ENCODE measurements around the gene ARFRP1. TPM values are rescaled to one million over a fixed set of nuclear protein-coding genes. Genes with fewer than 3 reads are reported as not detected.

Gene ARFRP1
- total RNA-seq, 1 experiment from 2014 or later, result 66.1 TPM

DNA sequence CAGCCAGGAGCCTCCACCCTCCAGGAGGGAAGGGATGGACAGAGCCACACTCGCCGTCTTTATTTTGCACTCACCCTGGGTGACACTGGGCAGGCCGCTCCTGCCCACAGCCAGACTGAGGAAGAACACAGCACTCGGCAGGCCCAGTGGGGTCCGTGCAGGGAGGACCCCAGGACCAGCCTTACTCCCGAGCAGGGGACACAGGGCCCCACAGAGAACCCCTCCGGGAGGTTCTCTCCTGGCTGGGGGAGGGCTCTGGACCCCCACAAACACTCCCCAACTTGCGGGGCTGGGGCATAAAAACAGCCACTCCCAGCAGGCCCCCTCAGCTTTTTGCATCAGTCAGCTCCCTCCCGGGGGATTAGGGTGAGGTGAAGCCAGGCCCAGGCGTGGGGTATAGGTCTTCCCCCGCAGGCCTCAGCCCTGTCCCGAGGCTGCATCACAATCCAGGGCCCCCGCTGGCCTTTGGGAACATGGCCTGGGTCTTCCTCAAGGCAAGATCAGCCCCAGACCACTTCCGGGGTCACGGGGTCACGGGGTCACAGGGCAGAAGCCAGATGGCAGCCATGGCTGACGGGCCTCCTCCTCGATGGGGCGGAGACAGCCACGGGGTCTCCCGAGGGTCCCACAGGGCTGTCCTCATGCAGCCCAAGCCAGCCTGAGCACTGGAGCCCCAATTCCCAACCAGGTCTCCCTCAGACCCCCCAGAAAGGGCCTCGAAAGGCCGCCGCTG, 8.1 kb downstream of the ARFRP1 start:
- no peak for DNase-seq
- H3K36me3 ChIP-seq, result peaks cover 53% of the 10 kb centered on the region
- H3K27me3 ChIP-seq, result no peaks in the 10 kb centered on the region
- no peaks in the 10 kb centered on the region for H3K9me3 ChIP-seq
- no peak overlapping the region for H3K4me3 ChIP-seq

DNA sequence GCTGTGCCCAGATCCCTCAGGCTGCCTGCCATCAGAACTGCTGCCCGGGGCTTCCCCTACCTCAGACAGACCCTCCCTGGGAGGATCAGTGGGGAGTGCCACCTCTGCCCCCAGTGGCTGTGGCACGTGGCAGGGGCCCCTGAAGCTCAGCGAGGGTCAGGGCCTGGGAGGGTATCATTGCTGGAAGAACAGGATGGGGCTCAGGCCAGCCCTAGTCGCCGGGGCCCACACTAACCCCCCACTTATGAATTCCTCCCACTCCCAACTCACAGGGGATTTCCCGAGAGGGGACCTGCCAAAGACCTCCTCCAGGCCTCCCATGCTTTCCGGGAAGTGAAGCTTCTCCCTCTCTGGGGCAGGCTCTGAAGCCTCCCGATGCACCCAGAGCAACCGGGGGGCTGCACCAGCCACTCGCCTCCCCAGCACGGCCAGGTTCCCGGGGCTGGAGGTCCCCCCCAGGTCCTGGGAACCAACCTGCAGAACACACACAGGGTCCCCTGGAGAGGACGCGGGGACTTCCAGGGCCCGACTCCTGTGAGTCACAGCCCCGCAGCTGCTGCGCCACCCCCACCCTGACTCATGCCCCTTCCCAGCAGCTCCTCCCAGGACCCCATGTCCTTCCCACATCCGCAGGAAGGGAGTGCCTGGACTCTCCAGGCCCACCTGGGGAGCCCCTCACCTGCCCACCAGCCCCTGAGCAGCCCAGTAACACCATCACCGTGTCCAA, 8.9 kb downstream of the ARFRP1 start:
- peaks cover 53% of the 10 kb centered on the region for H3K36me3 ChIP-seq
- no peaks in the 10 kb centered on the region for H3K27me3 ChIP-seq
- H3K9me3 ChIP-seq, result 0 out of 2 replicates have a peak, but pooled peaks cover 2% of the 10 kb centered on the region
- no peak overlapping the region for H3K4me3 ChIP-seq
- DNase-seq, result peak; percentile 92

DNA sequence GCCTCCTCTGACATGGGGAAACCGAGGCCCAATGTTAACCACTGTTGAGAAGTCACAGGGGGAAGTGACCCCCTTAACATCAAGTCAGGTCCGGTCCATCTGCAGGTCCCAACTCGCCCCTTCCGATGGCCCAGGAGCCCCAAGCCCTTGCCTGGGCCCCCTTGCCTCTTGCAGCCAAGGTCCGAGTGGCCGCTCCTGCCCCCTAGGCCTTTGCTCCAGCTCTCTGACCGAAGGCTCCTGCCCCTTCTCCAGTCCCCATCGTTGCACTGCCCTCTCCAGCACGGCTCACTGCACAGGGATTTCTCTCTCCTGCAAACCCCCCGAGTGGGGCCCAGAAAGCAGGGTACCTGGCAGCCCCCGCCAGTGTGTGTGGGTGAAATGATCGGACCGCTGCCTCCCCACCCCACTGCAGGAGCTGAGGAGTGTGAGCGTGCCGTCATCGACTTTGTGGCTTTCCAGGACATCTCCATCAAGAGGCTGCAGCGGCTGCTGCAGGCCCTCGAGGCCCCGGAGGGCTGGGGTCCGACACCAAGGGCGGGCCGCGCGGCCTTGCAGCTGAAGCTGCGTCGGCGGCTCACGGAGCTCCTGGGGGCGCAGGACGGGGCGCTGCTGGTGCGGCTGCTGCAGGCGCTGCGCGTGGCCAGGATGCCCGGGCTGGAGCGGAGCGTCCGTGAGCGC, 9.8 kb downstream of the ARFRP1 start:
- Histone ChIP-seq H3K4me3 (no peak overlapping the region), H3K36me3 (peaks cover 49% of the 10 kb centered on the region), H3K9me3 (0 out of 2 replicates have a peak, but pooled peaks cover 2% of the 10 kb centered on the region), H3K27me3 (no peaks in the 10 kb centered on the region)
- DNase-seq, result no peak

DNA sequence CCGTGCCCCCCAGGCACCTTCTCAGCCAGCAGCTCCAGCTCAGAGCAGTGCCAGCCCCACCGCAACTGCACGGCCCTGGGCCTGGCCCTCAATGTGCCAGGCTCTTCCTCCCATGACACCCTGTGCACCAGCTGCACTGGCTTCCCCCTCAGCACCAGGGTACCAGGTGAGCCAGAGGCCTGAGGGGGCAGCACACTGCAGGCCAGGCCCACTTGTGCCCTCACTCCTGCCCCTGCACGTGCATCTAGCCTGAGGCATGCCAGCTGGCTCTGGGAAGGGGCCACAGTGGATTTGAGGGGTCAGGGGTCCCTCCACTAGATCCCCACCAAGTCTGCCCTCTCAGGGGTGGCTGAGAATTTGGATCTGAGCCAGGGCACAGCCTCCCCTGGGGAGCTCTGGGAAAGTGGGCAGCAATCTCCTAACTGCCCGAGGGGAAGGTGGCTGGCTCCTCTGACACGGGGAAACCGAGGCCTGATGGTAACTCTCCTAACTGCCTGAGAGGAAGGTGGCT, 10.4 kb downstream of the ARFRP1 start:
- no peak for DNase-seq
- H3K4me3 ChIP-seq, result no peak overlapping the region
- H3K9me3 ChIP-seq, result 0 out of 2 replicates have a peak, but pooled peaks cover 2% of the 10 kb centered on the region
- H3K27me3 ChIP-seq, result no peaks in the 10 kb centered on the region
- H3K36me3 ChIP-seq, result peaks cover 45% of the 10 kb centered on the region

DNA sequence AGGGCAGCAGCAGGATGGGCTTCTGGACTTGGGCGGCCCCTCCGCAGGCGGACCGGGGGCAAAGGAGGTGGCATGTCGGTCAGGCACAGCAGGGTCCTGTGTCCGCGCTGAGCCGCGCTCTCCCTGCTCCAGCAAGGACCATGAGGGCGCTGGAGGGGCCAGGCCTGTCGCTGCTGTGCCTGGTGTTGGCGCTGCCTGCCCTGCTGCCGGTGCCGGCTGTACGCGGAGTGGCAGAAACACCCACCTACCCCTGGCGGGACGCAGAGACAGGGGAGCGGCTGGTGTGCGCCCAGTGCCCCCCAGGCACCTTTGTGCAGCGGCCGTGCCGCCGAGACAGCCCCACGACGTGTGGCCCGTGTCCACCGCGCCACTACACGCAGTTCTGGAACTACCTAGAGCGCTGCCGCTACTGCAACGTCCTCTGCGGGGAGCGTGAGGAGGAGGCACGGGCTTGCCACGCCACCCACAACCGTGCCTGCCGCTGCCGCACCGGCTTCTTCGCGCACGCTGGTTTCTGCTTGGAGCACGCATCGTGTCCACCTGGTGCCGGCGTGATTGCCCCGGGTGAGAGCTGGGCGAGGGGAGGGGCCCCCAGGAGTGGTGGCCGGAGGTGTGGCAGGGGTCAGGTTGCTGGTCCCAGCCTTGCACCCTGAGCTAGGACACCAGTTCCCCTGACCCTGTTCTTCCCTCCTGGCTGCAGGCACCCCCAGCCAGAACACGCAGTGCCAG, 11.0 kb downstream of the ARFRP1 start, which contains the start of gene TNFRSF6B:
TSS of gene TNFRSF6B (plus strand) at position 25 of the 729 bp plus-strand sequence. CDS start at position 141, 116 bp downstream.
- Histone ChIP-seq H3K4me3 (no peak within 1 kb of the TSS), H3K27me3 (no peaks in the 10 kb centered on the region), H3K36me3 (peaks cover 43% of the 10 kb centered on the region), H3K9me3 (0 out of 2 replicates have a peak, but pooled peaks cover 2% of the 10 kb centered on the region)
- DNase-seq, result no peak

DNA sequence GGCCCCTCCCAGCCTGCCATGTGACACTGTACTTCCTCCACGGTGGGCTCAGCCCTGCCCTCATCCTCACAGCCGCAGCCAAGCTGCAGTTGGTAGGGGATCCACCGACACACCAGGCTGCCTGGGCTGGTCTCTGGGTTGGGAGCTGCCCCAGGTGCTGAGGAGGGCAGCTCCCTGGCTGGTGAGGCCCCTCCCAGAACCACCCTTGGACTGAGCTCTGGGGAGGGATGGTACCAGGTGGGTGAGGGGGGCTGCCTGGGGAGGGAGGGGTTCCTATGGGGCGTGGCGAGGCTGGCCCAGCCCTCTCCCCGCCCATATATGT, 11.5 kb downstream of the ARFRP1 start:
- Histone ChIP-seq H3K27me3 (no peaks in the 10 kb centered on the region), H3K4me3 (no peak overlapping the region), H3K9me3 (0 out of 2 replicates have a peak, but pooled peaks cover 2% of the 10 kb centered on the region), H3K36me3 (peaks cover 43% of the 10 kb centered on the region)
- peak; percentile 41 for DNase-seq

DNA sequence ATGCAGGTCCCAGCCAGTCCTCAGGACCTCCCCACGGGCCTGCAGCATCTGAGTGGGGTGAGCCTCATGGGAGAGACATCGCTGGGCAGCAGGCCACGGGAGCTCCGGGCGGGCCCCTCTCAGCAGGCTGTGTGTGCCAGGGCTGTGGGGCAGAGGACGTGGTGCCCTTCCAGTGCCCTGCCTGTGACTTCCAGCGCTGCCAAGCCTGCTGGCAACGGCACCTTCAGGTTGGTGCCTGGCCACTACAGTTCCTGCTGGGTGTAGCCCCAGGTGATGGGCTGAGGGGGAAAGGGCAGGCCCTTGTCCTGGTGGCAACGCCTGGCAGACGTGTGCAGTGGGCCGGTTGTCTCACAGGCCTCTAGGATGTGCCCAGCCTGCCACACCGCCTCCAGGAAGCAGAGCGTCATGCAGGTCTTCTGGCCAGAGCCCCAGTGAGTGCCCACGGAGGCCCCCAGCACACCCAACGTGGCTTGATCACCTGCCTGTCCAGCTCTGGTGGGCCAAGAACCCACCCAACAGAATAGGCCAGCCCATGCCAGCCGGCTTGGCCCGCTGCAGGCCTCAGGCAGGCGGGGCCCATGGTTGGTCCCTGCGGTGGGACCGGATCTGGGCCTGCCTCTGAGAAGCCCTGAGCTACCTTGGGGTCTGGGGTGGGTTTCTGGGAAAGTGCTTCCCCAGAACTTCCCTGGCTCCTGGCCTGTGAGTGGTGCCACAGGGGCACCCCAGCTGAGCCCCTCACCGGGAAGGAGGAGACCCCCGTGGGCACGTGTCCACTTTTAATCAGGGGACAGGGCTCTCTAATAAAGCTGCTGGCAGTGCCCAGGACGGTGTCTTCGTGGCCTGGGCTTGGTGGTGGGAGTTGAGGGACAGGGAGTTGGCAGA, 12.1 kb downstream of the ARFRP1 start:
- Histone ChIP-seq H3K9me3 (0 out of 2 replicates have a peak, but pooled peaks cover 2% of the 10 kb centered on the region), H3K36me3 (peaks cover 43% of the 10 kb centered on the region), H3K4me3 (no peak overlapping the region), H3K27me3 (no peaks in the 10 kb centered on the region)
- DNase-seq, result no peak

DNA sequence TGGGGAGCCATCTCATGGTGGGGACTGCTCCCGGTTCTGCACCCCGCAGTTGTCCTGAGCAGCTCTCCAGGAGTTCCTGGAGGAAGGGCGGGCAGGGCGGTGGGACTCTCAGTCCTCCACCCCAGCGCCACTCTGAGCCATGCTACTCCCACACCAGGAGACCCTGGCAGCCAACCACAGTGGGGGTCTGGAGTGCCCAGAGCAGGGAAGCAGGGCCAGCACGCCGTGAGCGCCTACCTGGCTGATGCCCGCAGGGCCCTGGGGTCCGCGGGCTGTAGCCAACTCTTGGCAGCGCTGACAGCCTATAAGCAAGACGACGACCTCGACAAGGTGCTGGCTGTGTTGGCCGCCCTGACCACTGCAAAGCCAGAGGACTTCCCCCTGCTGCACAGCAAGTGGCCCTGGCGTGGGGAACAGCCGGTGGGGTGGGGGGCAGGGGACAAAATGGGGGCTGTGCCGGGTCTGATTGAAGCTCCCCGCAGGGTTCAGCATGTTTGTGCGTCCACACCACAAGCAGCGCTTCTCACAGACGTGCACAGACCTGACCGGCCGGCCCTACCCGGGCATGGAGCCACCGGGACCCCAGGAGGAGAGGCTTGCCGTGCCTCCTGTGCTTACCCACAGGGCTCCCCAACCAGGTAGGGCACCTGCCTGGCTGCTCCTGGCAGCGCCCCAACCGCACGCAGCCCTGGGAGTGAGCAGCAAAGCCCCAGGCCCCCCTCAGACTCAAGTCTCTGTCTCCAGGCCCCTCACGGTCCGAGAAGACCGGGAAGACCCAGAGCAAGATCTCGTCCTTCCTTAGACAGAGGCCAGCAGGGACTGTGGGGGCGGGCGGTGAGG, 13.0 kb downstream of the ARFRP1 start:
- DNase-seq, result no peak

DNA sequence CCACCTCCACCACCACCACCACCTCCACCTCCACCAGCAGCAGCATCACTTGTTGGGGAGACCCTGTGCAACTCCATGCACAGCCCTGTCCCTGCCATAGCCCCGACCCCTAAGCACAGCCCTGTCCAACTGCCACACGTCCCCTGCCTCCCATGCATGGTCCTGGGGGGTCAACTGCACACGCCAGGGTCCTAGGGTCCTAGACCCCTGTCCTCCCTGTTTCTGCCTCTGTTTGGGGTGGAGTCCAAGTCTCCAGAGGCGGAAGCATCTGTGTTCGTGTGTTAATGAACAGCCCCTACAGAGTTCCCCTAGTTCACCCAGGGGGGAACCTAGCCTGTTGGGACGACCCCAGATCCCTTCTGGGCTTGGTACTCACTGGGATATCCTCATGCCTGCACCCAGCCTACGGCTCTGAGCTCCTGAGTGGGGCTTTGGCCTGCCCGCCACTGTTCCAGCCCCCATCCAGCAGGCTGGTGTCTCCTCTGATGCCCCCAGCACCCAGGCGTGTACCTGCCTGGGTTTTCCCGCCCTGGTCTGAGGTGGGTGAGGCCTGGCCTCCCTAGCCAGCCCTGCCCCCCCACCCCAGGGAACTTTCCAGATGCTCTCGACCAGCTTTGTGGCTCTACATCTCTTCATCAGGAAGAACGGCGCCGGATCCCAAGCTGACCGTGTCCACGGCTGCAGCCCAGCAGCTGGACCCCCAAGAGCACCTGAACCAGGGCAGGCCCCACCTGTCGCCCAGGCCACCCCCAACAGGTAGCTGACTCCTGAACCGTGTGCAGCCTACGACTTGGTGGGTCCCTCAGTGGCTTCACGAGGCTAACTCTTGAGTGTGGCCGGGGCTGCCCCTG, 13.8 kb downstream of the ARFRP1 start:
- Histone ChIP-seq H3K9me3 (0 out of 2 replicates have a peak, but pooled peaks cover 2% of the 10 kb centered on the region), H3K36me3 (peaks cover 33% of the 10 kb centered on the region), H3K27me3 (no peaks in the 10 kb centered on the region), H3K4me3 (no peak overlapping the region)
- no peak for DNase-seq

More for the DNA sequence above, 13.0 kb downstream of the ARFRP1 start:
- Histone ChIP-seq H3K36me3 (peaks cover 36% of the 10 kb centered on the region), H3K9me3 (0 out of 2 replicates have a peak, but pooled peaks cover 2% of the 10 kb centered on the region), H3K27me3 (no peaks in the 10 kb centered on the region), H3K4me3 (no peak overlapping the region)

DNA sequence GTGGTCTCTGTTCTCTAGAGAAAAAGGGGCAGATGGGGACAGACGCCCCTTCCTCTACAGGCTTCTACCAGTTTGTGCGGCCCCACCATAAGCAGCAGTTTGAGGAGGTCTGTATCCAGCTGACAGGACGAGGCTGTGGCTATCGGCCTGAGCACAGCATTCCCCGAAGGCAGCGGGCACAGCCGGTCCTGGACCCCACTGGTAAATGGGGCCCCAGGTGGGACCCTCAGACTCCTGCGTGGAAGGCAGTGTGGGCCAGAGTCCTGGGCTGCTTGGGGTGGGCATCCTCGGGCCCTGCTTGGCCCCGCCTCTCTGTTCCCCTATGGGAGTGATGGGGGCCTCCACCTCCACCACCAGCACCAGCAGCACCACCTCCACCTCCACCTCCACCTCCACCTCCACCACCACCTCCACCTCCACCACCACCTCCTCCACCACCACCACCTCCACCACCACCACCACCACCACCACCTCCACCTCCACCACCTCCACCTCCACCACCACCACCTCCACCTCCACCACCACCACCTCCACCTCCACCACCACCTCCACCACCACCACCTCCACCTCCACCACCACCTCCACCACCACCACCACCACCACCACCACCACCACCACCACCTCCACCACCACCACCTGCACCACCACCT, 14.6 kb downstream of the ARFRP1 start:
- Histone ChIP-seq H3K4me3 (no peak overlapping the region), H3K27me3 (no peaks in the 10 kb centered on the region), H3K9me3 (0 out of 2 replicates have a peak, but pooled peaks cover 2% of the 10 kb centered on the region), H3K36me3 (peaks cover 35% of the 10 kb centered on the region)
- no peak for DNase-seq

DNA sequence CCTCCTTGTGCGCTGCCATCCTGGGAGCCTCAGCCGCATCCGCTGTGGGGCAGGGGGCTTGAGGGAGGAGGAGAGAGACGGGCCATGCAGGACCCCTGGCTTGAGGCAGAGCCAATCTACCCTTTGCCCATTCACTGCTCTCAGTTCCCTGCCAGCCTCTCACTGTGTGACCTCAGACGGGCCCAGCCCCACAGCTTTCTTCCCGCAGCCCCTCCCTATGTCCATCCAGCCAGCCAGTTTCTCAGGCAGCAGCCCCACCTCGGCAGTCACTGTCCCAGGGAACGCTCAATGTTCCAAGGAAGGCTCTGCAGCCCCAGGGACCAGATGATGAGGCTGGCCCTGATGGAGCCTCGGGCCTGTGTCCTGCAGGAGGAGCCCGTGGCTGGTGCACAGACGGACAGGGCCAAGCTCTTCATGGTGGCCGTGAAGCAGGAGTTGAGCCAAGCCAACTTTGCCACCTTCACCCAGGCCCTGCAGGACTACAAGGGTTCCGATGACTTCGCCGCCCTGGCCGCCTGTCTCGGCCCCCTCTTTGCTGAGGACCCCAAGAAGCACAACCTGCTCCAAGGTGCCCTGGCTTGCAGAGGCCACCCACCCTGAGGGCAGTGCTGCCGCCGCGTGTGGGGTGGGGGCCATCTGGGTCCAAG, 15.2 kb downstream of the ARFRP1 start:
- Histone ChIP-seq H3K27me3 (no peaks in the 10 kb centered on the region), H3K36me3 (peaks cover 34% of the 10 kb centered on the region), H3K4me3 (no peak overlapping the region), H3K9me3 (0 out of 2 replicates have a peak, but pooled peaks cover 2% of the 10 kb centered on the region)
- DNase-seq, result peak; percentile 54

DNA sequence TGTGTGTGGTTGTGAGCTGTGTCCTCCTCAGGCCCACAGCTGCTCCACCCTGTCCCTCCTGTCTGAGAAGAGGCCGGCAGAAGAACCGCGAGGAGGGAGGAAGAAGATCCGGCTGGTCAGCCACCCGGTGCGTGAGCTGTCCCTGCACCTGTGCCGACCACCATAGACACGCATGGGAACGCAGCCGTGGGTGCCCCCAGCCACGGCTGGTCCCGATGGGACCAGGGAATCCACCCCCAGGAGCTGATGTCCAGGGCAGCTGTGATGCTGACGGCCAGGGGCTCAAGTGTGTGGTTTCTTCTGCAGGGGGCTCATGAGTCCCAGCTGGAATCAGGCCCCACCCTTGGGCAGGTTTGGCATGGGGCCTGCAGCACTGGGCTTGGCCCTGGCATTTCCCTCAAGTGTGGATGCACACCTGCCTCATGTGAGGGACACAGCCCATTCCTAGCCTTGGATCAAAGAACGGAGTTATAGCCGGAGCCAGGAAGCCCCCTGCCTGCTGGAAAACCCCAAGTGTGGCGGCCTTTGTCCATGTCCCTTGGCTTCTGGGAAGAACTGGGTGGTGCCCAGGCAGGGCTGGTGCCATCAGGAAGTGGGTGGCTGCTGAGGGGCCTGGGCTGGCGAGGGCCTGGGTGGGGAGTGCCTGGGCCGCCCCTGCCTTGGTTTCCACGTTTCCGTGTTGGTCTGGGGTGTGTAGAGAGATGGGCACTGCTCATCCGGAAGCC, 15.9 kb downstream of the ARFRP1 start:
- Histone ChIP-seq H3K4me3 (no peak overlapping the region), H3K27me3 (no peaks in the 10 kb centered on the region), H3K36me3 (peaks cover 32% of the 10 kb centered on the region), H3K9me3 (0 out of 2 replicates have a peak, but pooled peaks cover 2% of the 10 kb centered on the region)
- no peak for DNase-seq

Data from MG63 (cell line).